Dermis blood vessel endothelial cell (primary cell): Measurements from ENCODE around the gene E2F7. TPM values are rescaled to one million over a fixed set of nuclear protein-coding genes. Genes with fewer than 3 reads are reported as not detected.

Experiments
- DNase-seq: peaks from one replicate; pipeline ENCODE4 v3.0.0; 2010
- total RNA-seq: library from RNA; depleted of rRNA; stranded (reverse); fragments of >200 nt; gene quantifications from 2 replicates; pipeline ENCODE4 v1.2.3, GENCODE V29; 2014

Gene E2F7
- total RNA-seq, 1 donor from 2014 or later = 7.3 TPM

GRCh38 chr12:77010691-77011548 is 54.4 kb downstream of the E2F7 start:
- DNase-seq = peak; percentile 80

- DNase-seq = no peak
Observed at GRCh38 chr12:77007476-77007875, 57.9 kb downstream of the E2F7 start.

GRCh38 chr12:77005611-77006098 is 59.7 kb downstream of the E2F7 start:
- DNase-seq = no peak

- DNase-seq = no peak
Observed at GRCh38 chr12:77003914-77004313, 61.5 kb downstream of the E2F7 start.

GRCh38 chr12:77003246-77003645 is 62.1 kb downstream of the E2F7 start:
- DNase-seq = no peak

- no peak for DNase-seq
Observed at GRCh38 chr12:77002382-77002781, 63.0 kb downstream of the E2F7 start.

GRCh38 chr12:77001276-77001675 is 64.1 kb downstream of the E2F7 start:
- DNase-seq = no peak

GRCh38 chr12:76998908-76999556 is 66.3 kb downstream of the E2F7 start:
- no peak for DNase-seq

- no peak for DNase-seq
Observed at GRCh38 chr12:76998386-76998785, 67.0 kb downstream of the E2F7 start.

- no peak for DNase-seq
Observed at GRCh38 chr12:76997011-76997780, 68.2 kb downstream of the E2F7 start.

GRCh38 chr12:76990716-76991115 is 74.7 kb downstream of the E2F7 start:
- no peak for DNase-seq

GRCh38 chr12:76984566-76984965 is 80.8 kb downstream of the E2F7 start:
- no peak for DNase-seq

- DNase-seq = no peak
Observed at GRCh38 chr12:76983420-76983819, 81.9 kb downstream of the E2F7 start.

GRCh38 chr12:76980196-76980595 is 85.2 kb downstream of the E2F7 start:
- no peak for DNase-seq

- DNase-seq = no peak
Observed at GRCh38 chr12:76976777-76977382, 88.5 kb downstream of the E2F7 start.

Other genes starting within 250 kb of the E2F7 start
- 21.0 and 22.8 TPM in 2 replicates for gene CSRP2, start 186.6 kb downstream of the E2F7 start, total RNA-seq